Lung (tissue), 12 donors: ENCODE data around the gene CLPX. TPM values are rescaled to one million over a fixed set of nuclear protein-coding genes. Genes with fewer than 3 reads are reported as not detected.

ENCODE experiments used
- ATAC-seq: fragments of 200-7000 bp; cut with Tn5 transposase; one replicate; pipeline ENCODE4 v1.9.1; 2020; ENCODE audit warnings: moderate number of reproducible peaks; ENCODE audit not compliant: insufficient read depth, low FRiP score
- DNase-seq, 3 donors: peaks; one replicate each; pipeline ENCODE4 v3.0.0-alpha.2; 2013 to 2017
- H3K27ac ChIP-seq, 2 donors: one replicate each; pipeline ENCODE4 v1.5.1; 2013; ENCODE audit warnings: mild to moderate bottlenecking in 2 of 2, moderate library complexity in 2 of 2, control low read depth in 1 of 2, inconsistent platforms in 1 of 2, low read depth in 1 of 2, low read length in 1 of 2
- H3K27me3 ChIP-seq, 3 donors: one replicate each; pipeline ENCODE4 v1.5.1; 2013; ENCODE audit warnings: low read length in 2 of 3; ENCODE audit not compliant: control insufficient read depth in 3 of 3, insufficient read depth in 3 of 3
- H3K36me3 ChIP-seq, 4 donors: one replicate each; pipeline ENCODE4 v1.5.1; 2013; ENCODE audit warnings: low read length in 4 of 4, mild to moderate bottlenecking in 1 of 4, moderate library complexity in 1 of 4; ENCODE audit not compliant: control insufficient read depth in 4 of 4, insufficient read depth in 4 of 4
- H3K4me1 ChIP-seq, 5 donors: one replicate each; pipeline ENCODE4 v1.5.1; 2013; ENCODE audit warnings: low read length in 5 of 5, mild to moderate bottlenecking in 2 of 5, moderate library complexity in 1 of 5; ENCODE audit not compliant: control insufficient read depth in 5 of 5, insufficient read depth in 5 of 5
- H3K4me3 ChIP-seq: one replicate; pipeline ENCODE4 v1.5.1; 2013; ENCODE audit warnings: mild to moderate bottlenecking, control low read depth, moderate library complexity
- H3K9ac ChIP-seq, 2 donors: one replicate each; pipeline ENCODE4 v1.5.1; 2013; ENCODE audit warnings: low read length in 2 of 2, control low read depth in 1 of 2; ENCODE audit not compliant: insufficient read depth in 1 of 2
- H3K9me3 ChIP-seq, 4 donors: one replicate each; pipeline ENCODE4 v1.5.1; 2013; ENCODE audit warnings: low read length in 3 of 4, mild to moderate bottlenecking in 1 of 4, moderate library complexity in 1 of 4; ENCODE audit not compliant: control insufficient read depth in 4 of 4, insufficient read depth in 3 of 4
- CTCF ChIP-seq: IDR thresholded peaks from 2 replicates; pipeline ENCODE4 v1.5.1; 2012; ENCODE audit warnings: mild to moderate bottlenecking; ENCODE audit errors: control extremely low read depth, extremely low read depth
- WGBS, 2 donors: extraction: QIAGEN DNeasy Blood & Tissue Kit; methylation state at CpG; one replicate each; pipeline ENCODE4 v1.1.7; 2013; 5-methylcytosine and 5-hydroxymethylcytosine counted together
- polyA plus RNA-seq, 2 donors: library from polyadenylated mRNA; stranded (reverse); fragments of 200-250 nt; gene quantifications; one replicate each; pipeline ENCODE4 v1.2.1, GENCODE V29; 2013
- total RNA-seq, 2 donors: library from RNA; depleted of rRNA in 1 of 2; stranded (reverse); fragments of >200 nt in 1 of 2; gene quantifications; one replicate each; pipeline ENCODE4 v1.2.1, GENCODE V29; 2014 to 2021
- donor health status: control.
- donor health status: control.
- donor health status: Bipolar disorder and iron deficiency.
- donor health status: healthy.
- donor health status: DM: yes; HTN: yes; CAD: no.

The CLPX gene
- total and polyA plus RNA-seq, 4 donors, result 11.2 to 93.6 (median 31.3) TPM

GRCh38 chr15:65222891-65223290, 37.7 kb upstream of the CLPX start:
- no peak for TF ChIP-seq CTCF
- Histone ChIP-seq H3K9me3 (peaks cover 0 to 1% (median 0%) of the 10 kb centered on the region in 4 donors), H3K27me3 (no peaks in the 10 kb centered on the region), H3K4me1 (no peaks in the 10 kb centered on the region), H3K4me3 (no peak overlapping the region), H3K36me3 (no peaks in the 10 kb centered on the region), H3K9ac (no peak overlapping the region), H3K27ac (no peak overlapping the region)
- DNase-seq (no peak), ATAC-seq (no peak)
- 93 to 96% methylated on average over 4 of the region's 4 CpGs for WGBS, 2 donors

GRCh38 chr15:65221697-65222096, 36.6 kb upstream of the CLPX start:
- DNase-seq (no peak), ATAC-seq (no peak)
- H3K27ac ChIP-seq, result no peak overlapping the region
- no peaks in the 10 kb centered on the region for H3K36me3 ChIP-seq
- H3K9ac ChIP-seq, result no peak overlapping the region
- no peak for TF ChIP-seq CTCF
- peaks cover 0 to 1% (median 0%) of the 10 kb centered on the region in 4 donors for H3K9me3 ChIP-seq
- H3K27me3 ChIP-seq, result no peaks in the 10 kb centered on the region
- no peaks in the 10 kb centered on the region for H3K4me1 ChIP-seq
- 93 to 95% methylated on average over 2 of the region's 2 CpGs for whole genome bisulfite sequencing, 2 donors
- H3K4me3 ChIP-seq, result no peak overlapping the region

GRCh38 chr15:65219137-65219536, 34.0 kb upstream of the CLPX start:
- Histone ChIP-seq H3K4me3 (no peak overlapping the region), H3K9me3 (peaks cover 0 to 1% (median 0%) of the 10 kb centered on the region in 4 donors), H3K9ac (no peak overlapping the region), H3K27me3 (no peaks in the 10 kb centered on the region), H3K4me1 (no peaks in the 10 kb centered on the region), H3K36me3 (no peaks in the 10 kb centered on the region), H3K27ac (no peak overlapping the region)
- WGBS, 2 donors, result 93 to 97% methylated on average over 3 of the region's 3 CpGs
- DNase-seq (no peak), ATAC-seq (no peak)
- no peak for TF ChIP-seq CTCF
